HepG2 (cell line): ENCODE data around the gene MLLT10. TPM values are rescaled to one million over a fixed set of nuclear protein-coding genes. Genes with fewer than 3 reads are reported as not detected.

Experiments used
- ATAC-seq: fragments of 200-7000 bp; cut with Tn5 transposase; 3 replicates; pipeline ENCODE4 v1.9.1; 2020; ENCODE audit warnings: mild to moderate bottlenecking, moderate library complexity
- BruUV-seq: library from RNA; stranded (reverse); fragments of 400-500 nt; replicated peaks from 2 replicates; lab custom pipeline; 2021; lab: Mats Ljungman, UMichigan
- CTCF ChIA-PET: fragments of 300-600 bp; formaldehyde crosslinking; extraction: SDS; loops from one replicate; lab custom pipeline; 2021; ENCODE audit warnings: low total read pairs, inconsistent platforms, low intra/inter-chr PET ratio; lab: Yijun Ruan, JAX
- POLR2A ChIA-PET: fragments of 350-600 bp; sonication (Branson Sonifier 250); formaldehyde crosslinking; loops from one replicate; lab custom pipeline; 2020; ENCODE audit warnings: antibody characterized with exemption, inconsistent platforms; lab: Yijun Ruan, JAX
- DNase-seq: peaks from one replicate; pipeline ENCODE4 v3.0.0-alpha.2; 2015; ENCODE audit warnings: low spot score
- FAIRE-seq: peaks from 3 replicates; lab custom pipeline; 2011; peaks lifted over from hg19 to GRCh38; lab: Jason Lieb, UNC
- H2AFZ ChIP-seq: one replicate; pipeline ENCODE4 v1.6.1; 2011; ENCODE audit warnings: low read length, inconsistent platforms
- H3K27ac ChIP-seq: fragments of 300-600 bp; 3 replicates; pipeline ENCODE4 v1.8.0; 2011; ENCODE audit warnings: mixed run types, mild to moderate bottlenecking, mixed read lengths, low read length, inconsistent platforms; ENCODE audit not compliant: insufficient read depth; ENCODE audit errors: extremely low read length
- H3K27me3 ChIP-seq, 2 experiments: fragments of 200-600 bp in 1 of 2; 2 replicates in 1 of 2; 3 replicates in 1 of 2; pipeline versions ENCODE4 v1.6.0 to v1.8.0; 2011; ENCODE audit warnings: low read length in 2 of 2, mild to moderate bottlenecking in 2 of 2, moderate library complexity in 2 of 2, inconsistent platforms in 1 of 2; ENCODE audit not compliant: insufficient read depth in 2 of 2, control insufficient read depth in 1 of 2
- H3K36me3 ChIP-seq, 2 experiments: fragments of 200-600 bp in 1 of 2; replicated peaks in 1 of 2; 2 replicates in 1 of 2; 3 replicates in 1 of 2; pipeline versions ENCODE4 v1.5.1 to v1.8.0; 2011; ENCODE audit warnings: low read length in 2 of 2, inconsistent platforms in 1 of 2; ENCODE audit not compliant: insufficient read depth in 2 of 2, control insufficient read depth in 1 of 2
- H3K4me1 ChIP-seq: 2 replicates; pipeline ENCODE4 v1.5.1; 2012; ENCODE audit warnings: low read length, inconsistent platforms; ENCODE audit not compliant: insufficient read depth
- H3K4me2 ChIP-seq: 2 replicates; pipeline ENCODE4 v1.6.0; 2011; ENCODE audit warnings: low read depth, low read length, inconsistent platforms
- H3K4me3 ChIP-seq, 3 experiments: fragments of 200-600 bp in 1 of 3; sonication (generic), shearing (Covaris generic) in 1 of 3; replicated peaks in 1 of 3; 2 replicates each; pipeline ENCODE4 v1.5.1; 2011 to 2016; ENCODE audit warnings: low read length in 3 of 3, inconsistent platforms in 2 of 3, low read depth in 2 of 3, mild to moderate bottlenecking in 2 of 3, control low read depth in 1 of 3, mixed read lengths in 1 of 3; ENCODE audit not compliant: insufficient read depth in 1 of 3
- H3K79me2 ChIP-seq: one replicate; pipeline ENCODE4 v1.6.1; 2011; ENCODE audit warnings: low read length, inconsistent platforms; ENCODE audit not compliant: insufficient read depth
- H3K9ac ChIP-seq: 2 replicates; pipeline ENCODE4 v1.6.0; 2011; ENCODE audit warnings: mild to moderate bottlenecking, low read depth, low read length, inconsistent platforms; ENCODE audit not compliant: insufficient read depth
- H3K9me3 ChIP-seq: 2 replicates; pipeline ENCODE4 v1.5.1; 2012; ENCODE audit warnings: mild to moderate bottlenecking, low read length
- H4K20me1 ChIP-seq: 2 replicates; pipeline ENCODE4 v1.6.0; 2011; ENCODE audit warnings: inconsistent platforms, mild to moderate bottlenecking, low read length, moderate library complexity; ENCODE audit not compliant: insufficient read depth
- HCFC1 ChIP-seq: fragments of 150-350 bp; IDR thresholded peaks from 2 replicates; pipeline ENCODE4 v1.6.1; 2014; ENCODE audit warnings: low read depth, low read length
- IRF2 ChIP-seq: IDR thresholded peaks from 2 replicates; pipeline ENCODE4 v1.6.1; 2018; ENCODE audit warnings: missing genetic modification reagents, missing compliant biosample characterization
- WGBS: methylation state at CpG from one replicate; pipeline ENCODE4 v1.1.6; 2017; ENCODE audit warnings: low lambda C conversion rate; 5-methylcytosine and 5-hydroxymethylcytosine counted together
- in situ Hi-C: cut with HindIII; loops from 2 replicates; pipeline ENCODE4 v1.10.0; 2017; ENCODE audit warnings: low pct_unique_long_range_greater_than_20kb; ENCODE audit not compliant: extremely low pct_ligation_motif_present
- intact Hi-C: fragments of 100-400 bp; cut with micrococcal nuclease; formaldehyde crosslinking; loops from one replicate; pipeline ENCODE4 v1.10.0; 2022; ENCODE audit not compliant: unreplicated experiment
- polyA plus RNA-seq, 8 experiments: library from polyadenylated mRNA; depleted of rRNA in 3 of 8; stranded (reverse) in 7 of 8; unstranded in 1 of 8; fragments of >200 nt; fragmentation: Illumina TruSeq in 4 of 8; extraction: Trizol in 4 of 8; gene quantifications; 2 replicates each; pipeline versions ENCODE4 v1.2.1 to v1.2.3, GENCODE V29; 2011 to 2016; ENCODE audit warnings: low read depth in 4 of 8, missing spikeins in 1 of 8, mixed read lengths in 1 of 8; ENCODE audit not compliant: insufficient read depth in 1 of 8
- total RNA-seq, 5 experiments: library from RNA; depleted of rRNA; stranded (reverse); fragments of >200 nt; fragmentation: Illumina TruSeq; extraction: Trizol; gene quantifications; 2 replicates each; pipeline ENCODE4 v1.2.3, GENCODE V29; 2016; ENCODE audit warnings: low read depth in 1 of 5
- TF ChIP-seq, protein P1 (sequence below): sonication (generic); formaldehyde crosslinking; IDR thresholded peaks from 2 replicates; pipeline ENCODE4 v1.4.0; 2020; ENCODE audit warnings: missing genetic modification reagents

The MLLT10 gene
- total and polyA plus RNA-seq, 2 of the 13 experiments (the other 11 are each of a cell fraction or from before 2014, with no cell fraction given): 51.3 to 84.1 TPM

DNA sequence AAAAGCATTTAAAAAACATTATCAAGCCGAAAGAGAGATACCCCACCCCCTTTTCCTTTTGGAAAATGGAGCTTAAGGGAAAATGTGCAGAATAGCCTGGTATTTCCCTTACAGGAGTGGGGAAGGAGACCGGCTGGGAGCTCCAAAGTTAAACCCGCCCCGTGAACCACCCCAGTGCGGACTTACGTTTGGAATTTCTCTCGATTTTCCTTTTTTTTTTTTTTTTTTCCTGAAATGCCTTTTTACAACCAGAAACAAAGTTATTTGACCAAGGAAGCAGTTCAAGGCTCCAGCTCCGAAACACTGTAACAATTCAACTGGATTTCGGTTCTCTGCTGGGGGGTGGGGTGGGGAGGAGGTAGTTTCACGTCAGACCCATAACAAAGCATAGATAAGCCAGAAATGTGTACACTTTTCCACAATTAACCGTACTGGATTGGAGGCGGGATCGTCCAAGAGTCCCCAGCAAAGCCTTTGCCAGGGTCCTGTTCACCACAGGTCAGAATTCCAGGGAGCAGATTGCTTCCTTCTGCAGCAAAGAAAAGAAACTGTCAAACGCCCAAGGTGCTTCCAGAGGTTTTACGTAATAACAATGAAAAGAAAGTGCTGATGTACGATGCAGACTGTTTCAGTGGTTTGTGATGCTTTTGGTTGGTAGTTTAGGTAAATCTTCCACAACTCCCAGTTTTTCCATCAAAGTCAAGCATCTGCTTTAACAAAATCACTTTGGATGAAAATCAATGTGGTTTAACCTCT is 15.2 kb upstream of the MLLT10 start:
- 65% methylated on average over 16 of the region's 16 CpGs for WGBS
- ChIA-PET POLR2A (interaction anchor here (0.8 to 5.4 kb wide), 4 partner anchors 8 to 22 kb away, joined by 3 to 92 read pairs (median 11); partner anchors contain the start of gene SKIDA1), CTCF (no interaction called here)
- Histone ChIP-seq H2AFZ (no peak overlapping the region), H3K4me3 (peak overlapping the region in 1 of 3 experiments; percentile 3; a peak in 1 of 6 replicates), H3K9ac (no peak overlapping the region), H3K4me1 (peaks cover 61% of the 10 kb centered on the region), H3K27ac (peak overlapping the region; percentile 0), H3K4me2 (peak overlapping the region; percentile 3; the same call in 1 of the 2 replicates), H3K9me3 (no peaks in the 10 kb centered on the region), H4K20me1 (no peaks in the 10 kb centered on the region), H3K79me2 (peaks cover 2% of the 10 kb centered on the region), H3K36me3 (no peaks in the 10 kb centered on the region), H3K27me3 (no peaks in the 10 kb centered on the region; a peak in 1 of 5 replicates)
- in situ Hi-C loops (loop anchor here (25.0 kb wide), 1 partner anchor 793 kb away; the partner anchor contains the start of genes BMI1 and COMMD3), intact Hi-C loops (no loop called here)
- TF ChIP-seq, protein P1, sequence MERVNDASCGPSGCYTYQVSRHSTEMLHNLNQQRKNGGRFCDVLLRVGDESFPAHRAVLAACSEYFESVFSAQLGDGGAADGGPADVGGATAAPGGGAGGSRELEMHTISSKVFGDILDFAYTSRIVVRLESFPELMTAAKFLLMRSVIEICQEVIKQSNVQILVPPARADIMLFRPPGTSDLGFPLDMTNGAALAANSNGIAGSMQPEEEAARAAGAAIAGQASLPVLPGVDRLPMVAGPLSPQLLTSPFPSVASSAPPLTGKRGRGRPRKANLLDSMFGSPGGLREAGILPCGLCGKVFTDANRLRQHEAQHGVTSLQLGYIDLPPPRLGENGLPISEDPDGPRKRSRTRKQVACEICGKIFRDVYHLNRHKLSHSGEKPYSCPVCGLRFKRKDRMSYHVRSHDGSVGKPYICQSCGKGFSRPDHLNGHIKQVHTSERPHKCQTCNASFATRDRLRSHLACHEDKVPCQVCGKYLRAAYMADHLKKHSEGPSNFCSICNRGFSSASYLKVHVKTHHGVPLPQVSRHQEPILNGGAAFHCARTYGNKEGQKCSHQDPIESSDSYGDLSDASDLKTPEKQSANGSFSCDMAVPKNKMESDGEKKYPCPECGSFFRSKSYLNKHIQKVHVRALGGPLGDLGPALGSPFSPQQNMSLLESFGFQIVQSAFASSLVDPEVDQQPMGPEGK (CRISPR knock-in tag): 0 out of 2 replicates have a peak, but pooled peaks have one; percentile 16
- TF ChIP-seq IRF2 (0 out of 2 replicates have a peak, but pooled peaks have one; percentile 16), HCFC1 (no peak)
- ATAC-seq (no peak), DNase-seq (no peak), FAIRE-seq (no peak)
- BruUV-seq: no TSS peak
